ENCODE measurements around the gene JAZF1.

Gene JAZF1

GRCh38 chr7:27999829-28000228, 180.8 kb downstream of the JAZF1 start:
- DNase-seq = no peak

DNA sequence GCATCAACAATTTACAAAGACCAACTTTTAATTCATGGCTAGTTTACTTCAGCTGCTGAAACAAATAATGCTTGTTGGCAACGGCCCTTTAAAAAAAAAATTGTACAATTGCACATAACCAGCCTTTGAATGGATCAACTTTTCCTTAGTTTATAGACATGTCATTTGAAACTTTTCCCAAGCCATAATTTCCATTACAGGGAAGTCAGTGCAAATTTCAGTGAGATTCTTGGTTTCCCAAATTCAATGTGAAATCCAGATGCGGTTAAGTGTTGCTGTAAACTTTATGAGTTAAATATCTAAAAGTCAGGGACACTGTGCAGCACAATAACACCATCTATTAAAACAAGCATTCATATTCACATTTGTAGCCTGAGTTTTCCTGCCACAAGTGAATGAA, 182.2 kb downstream of the JAZF1 start:
- DNase-seq = no peak

DNA sequence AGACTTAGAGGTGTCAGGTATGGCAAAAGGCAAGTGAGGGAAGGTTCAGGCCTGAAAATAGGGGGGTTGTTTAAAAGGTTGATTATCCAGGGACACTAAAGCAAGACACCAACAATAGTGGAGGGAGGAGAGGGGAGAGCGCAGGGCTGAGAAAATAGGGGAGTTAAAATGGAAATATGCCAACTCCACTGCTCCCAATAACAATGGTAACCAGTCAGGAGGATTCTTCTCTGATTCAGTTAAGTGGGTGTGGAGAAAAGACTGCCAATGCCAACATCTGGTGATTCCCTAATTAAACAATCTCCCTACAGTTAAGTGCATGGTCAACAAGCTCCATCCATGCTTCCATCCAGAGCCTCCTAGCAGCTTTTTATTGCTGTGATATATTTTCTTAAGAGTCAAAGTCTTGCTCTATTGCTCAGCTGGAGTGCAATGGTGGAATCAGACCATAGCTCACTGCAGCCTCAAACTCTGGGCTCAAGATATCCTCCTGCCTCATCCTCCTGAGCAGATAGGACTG, 183.3 kb downstream of the JAZF1 start:
- DNase-seq = no peak

DNA sequence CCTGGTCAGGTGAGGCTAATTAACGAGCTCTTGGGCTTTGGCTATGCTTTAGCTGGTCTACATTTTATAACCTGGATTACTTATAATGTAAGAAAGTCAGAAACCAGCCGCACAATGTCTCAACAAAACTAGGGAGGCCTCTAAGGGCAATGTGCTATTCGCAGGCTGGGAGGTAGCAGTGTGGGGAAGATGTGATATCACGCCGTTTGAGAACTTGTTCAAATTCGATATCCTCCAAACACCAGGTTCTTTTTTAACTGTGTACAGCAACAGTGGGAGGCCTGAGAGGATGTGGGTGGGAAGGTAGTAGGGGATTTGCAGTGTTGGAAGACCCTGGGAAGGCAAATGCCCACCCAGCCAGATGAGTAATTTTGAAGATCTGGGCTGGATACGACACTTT, 184.5 kb downstream of the JAZF1 start:
- DNase-seq = no peak

DNA sequence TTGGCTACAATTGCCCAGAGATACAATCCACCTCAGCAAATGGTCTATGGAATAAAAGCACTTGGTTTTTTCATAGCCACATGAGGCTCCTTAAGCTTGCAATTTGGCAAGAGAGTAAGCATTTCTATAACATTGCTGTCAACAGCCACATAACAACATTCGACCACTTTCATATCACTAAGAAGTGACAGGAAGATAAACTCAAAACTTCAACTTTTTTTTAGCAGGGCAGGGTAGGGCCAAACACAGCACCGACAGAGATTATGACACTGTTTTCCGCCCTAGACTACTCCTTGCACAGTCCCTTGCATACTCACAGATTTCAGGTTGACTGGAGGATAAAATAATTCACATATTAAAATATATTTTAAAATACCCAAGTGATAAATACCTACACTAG, 185.4 kb downstream of the JAZF1 start:
- no peak for DNase-seq

GRCh38 chr7:27994639-27995038, 186.0 kb downstream of the JAZF1 start:
- peak; percentile 21 for DNase-seq

DNA sequence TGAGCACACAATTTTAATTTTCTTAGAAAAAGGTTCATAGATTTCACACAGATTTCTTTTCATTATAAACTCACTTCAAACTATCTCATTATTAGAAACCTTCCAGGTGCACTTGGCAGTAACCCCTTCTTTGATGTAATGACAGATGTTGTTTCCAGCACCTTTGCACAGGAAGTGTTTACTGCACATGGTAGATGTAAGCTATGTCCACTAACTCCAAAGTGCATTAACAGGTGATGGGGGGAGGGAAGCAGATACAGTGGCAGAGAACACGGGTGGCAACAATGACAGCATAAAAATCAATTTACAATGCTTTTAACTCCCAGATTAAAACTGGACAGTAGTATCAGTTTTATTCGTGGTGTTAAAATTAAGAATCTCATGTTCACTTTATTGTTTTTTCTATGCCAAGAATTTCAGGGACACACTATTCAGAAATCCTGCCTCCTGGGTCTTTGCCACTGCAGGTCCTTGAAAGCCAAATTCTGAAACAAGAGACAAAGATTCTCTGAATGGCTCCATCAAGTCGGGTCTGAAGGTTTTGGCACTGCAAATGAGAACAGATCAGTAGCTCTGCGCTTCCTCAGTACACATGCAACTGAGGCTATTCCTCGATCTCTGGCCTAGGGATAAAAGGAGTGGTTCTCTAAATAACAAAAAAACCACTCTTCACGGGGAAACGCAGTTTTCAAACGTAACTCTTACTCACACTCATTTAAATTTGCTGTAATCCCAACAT, 187.7 kb downstream of the JAZF1 start:
- DNase-seq = no peak

- DNase-seq = no peak
These were observed 188.5 kb downstream of the JAZF1 start for GRCh38 chr7:27992097-27992496.

DNA sequence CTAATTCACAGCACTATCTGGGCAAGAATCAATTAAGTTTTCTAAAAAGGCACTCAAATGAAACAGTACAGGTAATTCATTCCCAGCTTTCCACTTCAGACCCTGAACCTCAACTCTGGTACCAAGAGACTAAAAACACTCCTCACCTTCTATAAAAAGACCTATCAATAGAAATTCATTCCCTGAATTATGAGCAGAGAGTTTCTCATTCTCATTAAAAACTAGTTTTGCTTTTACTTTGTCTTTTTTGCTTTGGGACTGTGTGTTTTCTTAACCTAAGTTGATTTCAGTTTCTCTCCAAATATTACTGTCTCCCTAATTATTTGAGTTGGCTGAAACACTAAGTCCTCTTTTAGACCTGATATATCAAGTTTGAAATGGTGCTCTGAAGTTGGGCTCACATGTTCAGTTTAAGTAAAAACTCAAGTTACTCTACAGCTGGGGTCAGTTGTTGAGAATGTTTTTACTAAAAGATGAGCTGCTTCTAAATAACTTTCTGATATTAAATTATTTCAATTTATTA, 189.5 kb downstream of the JAZF1 start:
- no peak for DNase-seq

- no peak for DNase-seq
These were observed 204.1 kb downstream of the JAZF1 start for GRCh38 chr7:27976531-27976930.

DNA sequence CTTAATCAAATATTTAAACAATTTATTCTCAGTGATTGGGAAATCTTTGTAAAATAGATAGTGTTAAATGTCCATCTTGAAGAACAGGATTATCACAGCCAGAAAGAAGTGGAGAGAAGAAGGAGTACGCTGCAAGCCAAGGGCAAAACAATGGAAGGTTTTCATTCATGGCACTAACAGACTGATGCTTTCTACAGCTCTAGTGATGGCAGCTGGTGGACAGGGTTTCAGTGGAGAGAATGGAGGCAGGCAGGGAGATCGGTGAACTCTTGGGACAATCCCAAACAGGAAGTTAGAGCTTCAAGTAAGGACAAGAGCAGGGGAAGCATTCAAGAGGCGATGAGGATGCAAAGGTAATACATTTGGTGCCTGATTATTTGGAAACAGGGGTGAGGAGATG, 207.0 kb downstream of the JAZF1 start:
- no peak for DNase-seq

GRCh38 chr7:27972276-27972675, 208.3 kb downstream of the JAZF1 start:
- no peak for DNase-seq

DNA sequence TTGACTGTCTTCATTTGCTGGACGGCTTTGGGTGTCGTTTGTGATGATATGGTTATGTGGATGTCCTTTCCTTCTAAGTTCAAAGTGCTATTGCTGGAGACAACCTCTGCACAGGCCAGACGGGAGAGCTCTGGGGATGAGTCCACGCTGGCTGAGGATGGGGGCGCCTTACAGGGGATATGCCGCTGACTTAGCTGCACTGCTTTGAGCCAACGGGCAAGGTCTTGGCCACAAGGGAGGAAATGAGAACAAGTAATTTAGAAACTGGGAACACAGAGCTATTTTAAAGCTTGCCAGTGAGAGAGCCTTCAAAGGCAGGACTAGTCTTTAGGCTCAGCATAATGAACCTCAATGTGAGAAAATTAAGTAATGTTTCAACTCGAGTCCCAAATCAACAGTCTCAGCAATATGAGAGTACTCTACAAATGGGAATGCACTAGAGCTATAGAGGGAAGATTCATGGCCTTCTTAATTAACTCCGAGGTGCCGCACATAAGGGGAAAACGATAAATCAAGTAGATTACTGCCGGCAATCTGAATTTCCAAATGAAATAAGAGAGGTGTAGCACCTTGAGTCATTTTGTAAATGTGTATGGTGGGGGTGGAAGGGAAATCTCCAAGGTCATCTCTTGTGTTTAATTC, 209.3 kb downstream of the JAZF1 start:
- no peak for DNase-seq

- no peak for DNase-seq
These were observed 210.2 kb downstream of the JAZF1 start for GRCh38 chr7:27970350-27970749.

DNA sequence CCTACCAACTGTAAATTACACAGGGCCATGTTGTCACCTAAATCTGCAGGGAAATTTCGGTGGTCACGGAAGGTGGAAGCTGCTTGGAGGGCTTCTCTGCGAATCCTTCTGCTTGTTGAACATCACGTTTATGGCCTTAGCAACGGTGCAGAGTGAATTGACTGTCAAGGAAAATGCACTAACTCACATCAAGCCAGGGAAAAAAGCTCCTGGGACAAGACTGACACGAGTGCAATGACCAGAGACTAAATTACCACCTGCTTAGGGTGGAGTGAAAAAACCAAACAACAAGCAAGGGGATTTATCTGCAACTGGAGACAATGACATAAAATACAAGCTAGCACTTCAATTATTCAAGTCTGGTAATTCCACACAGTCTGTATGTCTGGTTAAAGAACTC, 211.2 kb downstream of the JAZF1 start:
- no peak for DNase-seq

DNA sequence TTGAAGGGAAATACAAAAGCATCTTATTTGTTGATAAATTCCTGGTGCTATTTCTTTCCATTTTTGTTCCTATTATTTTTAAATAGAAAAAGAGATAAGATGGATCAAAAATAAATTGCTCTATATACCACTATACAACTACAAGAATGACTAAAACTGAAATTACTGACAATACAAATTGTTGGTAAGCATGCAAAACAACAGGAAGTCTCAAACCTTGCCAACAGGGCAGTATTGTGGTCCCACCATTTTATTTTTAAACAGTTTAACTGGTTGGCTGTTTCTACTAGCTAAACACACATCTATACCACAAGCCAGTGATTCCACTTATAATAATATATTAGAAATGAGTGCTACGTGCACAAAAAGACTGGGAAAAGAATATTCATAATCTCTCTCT, 213.0 kb downstream of the JAZF1 start:
- no peak for DNase-seq

DNA sequence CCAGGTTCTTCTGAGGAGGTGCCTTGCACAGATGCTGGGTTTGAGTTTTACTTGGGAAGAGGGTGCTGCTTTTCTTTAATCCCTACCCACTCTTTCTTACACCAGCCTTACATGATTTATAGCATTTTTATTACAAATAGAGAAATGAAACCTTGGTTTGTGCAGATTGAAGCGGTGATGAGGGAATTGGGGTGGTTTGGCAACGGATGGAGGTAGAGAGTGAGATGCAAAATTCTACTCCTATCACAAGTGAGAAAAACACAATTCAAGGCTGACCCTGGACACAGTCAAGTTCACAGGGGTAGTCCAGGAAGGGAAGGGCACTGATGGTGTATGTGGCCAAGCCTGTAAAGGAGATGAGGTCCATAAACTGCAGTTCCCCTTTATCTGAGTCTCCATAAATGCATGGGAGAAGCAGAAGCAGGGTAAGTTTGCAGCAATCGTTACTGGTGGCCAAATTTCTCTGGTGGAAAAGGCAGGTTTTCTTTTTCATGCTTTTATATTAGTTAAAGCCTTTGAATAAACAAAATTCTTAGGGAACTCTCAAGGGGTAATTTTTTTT, 214.3 kb downstream of the JAZF1 start:
- DNase-seq = no peak

DNA sequence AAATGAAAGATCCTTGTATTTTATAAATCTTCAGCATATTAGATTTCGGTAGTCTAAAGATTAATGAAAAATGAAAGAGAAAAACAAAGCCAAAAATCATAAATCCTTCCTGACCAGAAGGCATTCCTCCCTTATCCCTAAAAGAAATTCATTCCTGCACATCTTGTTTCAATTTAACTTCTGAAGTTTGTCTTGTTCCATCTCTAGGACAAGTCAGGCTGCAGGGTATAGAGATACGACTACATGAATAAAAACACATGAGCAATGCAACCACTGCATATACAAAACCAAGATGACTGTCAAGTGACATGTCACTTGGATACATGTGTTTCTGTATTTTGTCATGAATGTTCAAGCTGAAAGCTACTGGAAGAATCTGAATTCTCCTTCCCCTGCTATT, 214.9 kb downstream of the JAZF1 start:
- no peak for DNase-seq

DNA sequence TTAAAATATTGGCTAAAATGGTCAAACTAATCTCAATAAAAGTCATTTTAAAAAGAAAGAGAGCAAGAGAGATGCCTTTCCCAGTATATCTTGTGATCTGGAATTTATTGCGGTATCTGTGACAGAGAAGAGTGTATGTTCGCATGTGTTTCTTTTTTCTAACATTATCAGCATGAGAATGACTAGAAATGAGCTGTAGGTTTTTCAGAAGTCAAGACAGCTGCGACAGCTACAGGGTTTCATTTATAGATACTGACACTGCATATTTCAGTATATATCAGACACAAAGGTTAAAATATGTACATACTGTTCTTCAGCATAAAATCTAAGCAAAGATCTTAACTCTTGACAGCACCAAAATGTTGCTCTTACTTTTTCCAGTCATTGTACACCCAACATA, 215.8 kb downstream of the JAZF1 start:
- no peak for DNase-seq

- no peak for DNase-seq
These were observed 217.5 kb downstream of the JAZF1 start for GRCh38 chr7:27963056-27963455.

GRCh38 chr7:27962273-27962672, 218.3 kb downstream of the JAZF1 start:
- DNase-seq = no peak

GRCh38 chr7:27961255-27961654, 219.3 kb downstream of the JAZF1 start:
- DNase-seq = peak; percentile 25

DNA sequence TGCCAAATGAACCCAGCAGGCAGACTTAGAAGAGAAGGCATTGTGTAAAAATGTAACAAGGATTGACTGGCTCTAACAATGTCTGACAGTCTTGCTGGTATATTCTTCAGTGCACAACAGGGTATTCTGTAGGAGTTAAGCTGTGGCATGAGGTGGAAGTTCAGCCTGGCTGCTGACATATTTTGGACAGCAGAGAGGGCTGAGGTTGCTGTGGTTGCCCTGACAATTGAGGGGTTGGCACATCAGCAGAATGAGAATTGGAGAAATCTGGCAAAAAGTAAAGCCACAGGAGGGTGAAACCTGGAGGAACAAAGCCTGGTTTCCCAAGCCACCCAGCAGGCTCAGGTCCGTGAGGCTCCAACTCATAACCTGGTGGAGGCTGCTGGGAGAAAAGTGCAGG, 220.2 kb downstream of the JAZF1 start:
- no peak for DNase-seq

- DNase-seq = no peak
These were observed 221.6 kb downstream of the JAZF1 start for GRCh38 chr7:27958933-27959548.

Data from HCEC 1CT (cell line).